ENCODE measurements around the gene EMSY.

- no peak for TF ChIP-seq POLR2A (IDR thresholded peaks at IDR 0.05)
- TF ChIP-seq CTCF (IDR thresholded peaks at IDR 0.05), result no peak
These were observed 98.3 kb downstream of the EMSY start for GRCh38 chr11:76543006-76543703.
